ENCODE measurements around the gene FUT8.
"Not testable (repeated sequence)": the region's sequence is repeated elsewhere in the genome, so short reads cannot be mapped to it uniquely, and the experiment has no call there.

Gene FUT8

DNA sequence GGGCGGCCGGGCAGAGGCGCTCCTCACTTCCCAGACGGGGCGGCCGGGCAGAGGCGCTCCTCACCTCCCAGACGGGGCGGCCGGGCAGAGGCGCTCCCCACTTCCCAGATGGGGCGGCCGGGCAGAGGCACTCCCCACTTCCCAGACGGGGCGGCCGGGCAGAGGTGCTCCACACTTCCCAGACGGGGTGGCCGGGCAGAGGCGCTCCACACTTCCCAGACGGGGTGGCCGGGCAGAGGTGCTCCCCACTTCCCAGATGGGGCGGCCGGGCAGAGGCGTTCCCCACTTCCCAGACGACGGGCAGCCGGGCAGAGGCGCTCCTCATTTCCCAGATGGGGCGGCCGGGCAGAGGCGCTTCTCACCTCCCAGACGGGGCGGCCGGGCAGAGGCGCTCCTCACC is 304.3 kb downstream of the FUT8 start:
- DNase-seq (ENCODE audit: low read depth in 2 of 2) = not testable (repeated sequence)

DNA sequence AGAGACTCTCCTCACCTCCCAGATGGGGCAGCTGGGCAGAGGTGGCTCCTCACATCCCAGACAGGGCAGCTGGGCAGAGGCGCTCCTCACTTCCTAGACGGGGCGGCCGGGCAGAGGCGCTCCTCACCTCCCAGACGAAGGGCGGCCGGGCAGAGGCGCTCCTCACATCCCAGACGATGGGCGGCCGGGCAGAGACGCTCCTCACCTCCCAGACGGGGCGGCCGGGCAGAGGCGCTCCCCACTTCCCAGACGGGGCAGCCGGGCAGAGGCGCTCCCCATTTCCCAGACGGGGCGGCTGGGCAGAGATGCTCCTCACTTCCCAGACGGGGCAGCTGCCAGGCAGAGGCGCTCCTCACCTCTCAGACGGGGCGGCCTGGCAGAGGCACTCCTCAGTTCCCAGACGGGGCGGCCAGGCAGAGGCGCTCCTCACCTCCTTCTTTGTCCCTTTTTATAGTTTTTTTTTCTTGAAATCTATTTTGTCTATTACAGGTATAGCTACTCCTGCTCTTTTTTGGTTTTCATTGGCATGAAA is 304.9 kb downstream of the FUT8 start:
- DNase-seq (ENCODE audit: low read depth in 2 of 2) = not testable (repeated sequence)

DNA sequence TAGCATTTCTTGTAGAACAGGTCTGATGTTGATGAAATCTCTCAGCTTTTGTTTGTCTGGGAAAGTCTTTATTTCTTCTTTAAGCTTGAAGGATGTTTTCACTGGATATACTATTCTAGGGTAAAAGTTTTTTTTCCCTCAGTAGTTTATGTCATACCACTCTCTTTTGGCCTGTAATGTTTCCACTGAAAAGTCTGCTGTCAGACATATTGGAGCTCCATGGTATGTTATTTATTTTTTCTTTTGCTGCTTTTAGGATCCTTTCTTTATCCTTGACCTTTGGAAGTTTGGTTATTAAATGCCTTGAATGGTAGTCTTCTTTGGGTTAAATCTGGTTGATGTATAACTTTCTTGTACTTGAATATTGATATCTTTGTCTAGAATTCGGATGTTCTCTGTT is 306.1 kb downstream of the FUT8 start:
- no peak for DNase-seq (ENCODE audit: low read depth in 2 of 2)

DNA sequence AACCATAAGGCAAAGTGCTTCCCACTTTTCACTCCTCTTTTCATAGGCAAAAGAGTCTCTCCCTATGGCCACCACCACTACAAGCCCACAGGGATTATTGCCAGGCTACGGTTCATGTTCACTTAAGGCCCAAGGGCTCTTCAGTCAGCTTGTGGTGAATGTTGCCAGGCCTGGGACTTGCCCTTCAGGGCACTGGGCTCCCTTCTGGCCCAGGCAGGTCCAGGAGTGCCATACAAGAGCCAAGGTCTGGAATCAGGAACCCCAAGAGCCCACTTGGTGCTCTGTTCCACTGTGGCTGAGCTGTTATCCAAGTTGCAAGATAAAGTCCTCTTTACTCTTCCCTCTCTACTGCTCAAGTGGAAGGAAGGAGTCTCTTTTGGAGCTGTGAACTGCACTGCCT is 307.6 kb downstream of the FUT8 start:
- DNase-seq (ENCODE audit: low read depth in 2 of 2) = no peak

DNA sequence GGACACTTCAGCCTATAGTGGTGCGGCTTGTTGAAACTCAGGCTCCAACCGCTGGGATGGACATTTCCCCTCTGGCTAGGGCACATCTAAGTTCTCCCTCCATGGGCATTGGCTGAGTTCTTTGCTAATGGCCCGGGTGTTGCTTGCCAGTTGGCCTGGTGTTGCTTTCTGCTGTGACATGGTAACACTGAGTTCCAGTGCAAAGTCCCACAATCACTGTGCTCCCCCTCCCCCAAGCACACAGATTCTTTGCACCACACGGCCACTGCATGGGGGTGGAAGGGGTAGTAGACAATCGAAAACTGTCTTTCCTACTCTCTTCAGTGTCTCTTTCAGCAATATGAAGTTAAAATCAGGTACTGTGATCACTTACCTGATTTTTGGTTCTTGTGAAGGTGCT is 308.2 kb downstream of the FUT8 start:
- no peak for DNase-seq (ENCODE audit: low read depth in 2 of 2)

DNA sequence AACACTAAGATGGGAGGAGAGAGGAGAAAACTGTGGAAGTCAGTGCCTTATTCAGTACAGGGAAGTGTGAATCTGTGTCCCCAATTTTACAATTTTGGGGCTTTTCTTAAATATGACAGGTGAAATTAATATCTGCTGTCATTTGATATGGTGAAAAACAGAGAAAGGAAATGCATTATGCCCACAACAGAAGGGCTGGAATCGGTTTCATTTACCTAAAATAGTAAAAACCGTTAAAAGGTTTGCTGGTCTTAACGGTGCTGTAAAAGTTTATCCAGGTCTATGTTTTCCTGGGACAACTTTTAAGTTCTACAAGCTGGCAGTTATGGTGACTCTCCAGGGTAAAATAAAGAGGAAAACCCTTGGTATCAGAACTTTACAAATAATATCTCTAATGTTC is 310.8 kb downstream of the FUT8 start:
- DNase-seq (ENCODE audit: low read depth in 2 of 2) = no peak

DNA sequence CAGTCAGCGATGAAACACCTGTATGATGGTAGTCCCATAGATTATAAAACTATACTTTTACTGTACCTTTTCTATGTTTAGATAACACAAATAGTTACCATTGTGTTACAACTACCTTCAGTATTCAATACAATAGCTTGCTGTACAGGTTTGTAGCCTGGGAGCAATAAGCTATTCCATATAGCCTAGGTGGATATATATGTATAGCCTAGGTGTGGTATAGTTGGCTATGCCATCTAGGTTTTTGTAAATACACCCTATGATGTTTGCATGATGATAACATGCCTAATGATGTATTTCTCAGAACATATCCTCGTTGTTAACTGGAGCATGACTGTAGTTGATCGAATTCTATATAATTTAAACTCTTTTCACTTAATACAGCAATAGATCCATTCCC is 316.1 kb downstream of the FUT8 start:
- DNase-seq (ENCODE audit: low read depth in 2 of 2) = no peak

DNA sequence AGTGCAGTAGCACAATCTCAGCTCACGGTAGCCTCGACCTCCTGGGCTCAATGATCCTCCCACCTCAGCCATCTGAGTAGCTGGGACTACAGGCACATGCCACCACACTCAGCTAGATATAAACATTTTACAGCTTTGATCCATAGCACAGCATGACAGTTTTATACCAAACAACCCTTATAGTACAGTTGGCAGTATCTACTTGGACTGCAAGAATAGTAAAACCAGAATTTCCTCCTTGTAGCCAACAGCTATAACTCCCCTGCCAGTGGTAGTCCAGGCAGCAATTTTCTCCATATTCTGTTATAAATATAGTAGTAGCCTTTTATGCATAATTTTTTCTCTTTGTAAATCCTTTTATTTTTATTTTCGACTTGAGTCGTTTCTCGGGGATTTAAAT is 317.0 kb downstream of the FUT8 start:
- no peak for DNase-seq (ENCODE audit: low read depth in 2 of 2)

DNA sequence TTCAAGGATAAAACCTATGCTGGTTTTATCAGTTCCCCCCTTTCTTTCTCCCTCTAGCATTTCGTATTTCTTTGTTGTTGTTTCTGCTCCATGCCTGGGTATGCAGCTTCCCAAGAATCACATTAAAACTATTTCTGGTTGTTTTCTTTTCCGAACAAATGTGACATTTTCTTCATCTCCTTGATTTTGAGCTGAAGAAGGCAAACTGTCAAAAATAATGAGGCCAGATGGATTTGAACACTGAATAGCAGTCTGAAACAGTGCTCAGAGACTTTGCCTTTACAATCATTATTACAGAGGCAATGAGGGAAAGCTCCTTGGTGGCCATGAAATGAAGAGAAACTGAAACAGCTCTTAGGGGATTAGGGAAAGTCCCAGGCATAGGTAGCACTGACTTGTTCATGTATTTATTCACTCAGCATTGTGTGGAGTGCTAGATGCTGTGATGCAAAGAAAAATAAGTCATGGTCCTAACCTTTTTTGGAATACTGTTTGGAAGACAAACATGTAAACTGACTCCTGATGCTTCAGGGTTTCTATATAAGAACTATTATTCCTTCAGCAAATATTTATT is 319.5 kb downstream of the FUT8 start:
- DNase-seq (ENCODE audit: low read depth in 2 of 2) = no peak

DNA sequence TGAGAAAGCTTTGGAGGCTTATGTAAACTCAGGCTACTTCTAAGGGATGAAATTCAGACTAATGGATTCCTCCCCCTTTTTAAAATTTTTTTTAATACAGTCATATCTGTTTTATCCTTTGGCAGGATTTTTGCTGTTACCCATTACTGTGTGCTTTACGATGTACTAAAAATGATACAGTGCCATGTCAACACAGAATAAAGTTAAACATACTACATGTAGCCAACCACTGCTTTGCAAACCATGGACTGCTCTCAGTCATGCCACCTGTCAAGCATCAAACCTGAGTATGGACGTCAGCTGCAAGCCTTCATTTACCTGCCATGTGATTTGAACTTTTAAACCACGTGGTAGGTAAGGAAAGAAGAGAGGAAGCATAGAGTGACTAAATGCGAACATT is 325.8 kb downstream of the FUT8 start:
- DNase-seq (ENCODE audit: low read depth in 2 of 2) = no peak

DNA sequence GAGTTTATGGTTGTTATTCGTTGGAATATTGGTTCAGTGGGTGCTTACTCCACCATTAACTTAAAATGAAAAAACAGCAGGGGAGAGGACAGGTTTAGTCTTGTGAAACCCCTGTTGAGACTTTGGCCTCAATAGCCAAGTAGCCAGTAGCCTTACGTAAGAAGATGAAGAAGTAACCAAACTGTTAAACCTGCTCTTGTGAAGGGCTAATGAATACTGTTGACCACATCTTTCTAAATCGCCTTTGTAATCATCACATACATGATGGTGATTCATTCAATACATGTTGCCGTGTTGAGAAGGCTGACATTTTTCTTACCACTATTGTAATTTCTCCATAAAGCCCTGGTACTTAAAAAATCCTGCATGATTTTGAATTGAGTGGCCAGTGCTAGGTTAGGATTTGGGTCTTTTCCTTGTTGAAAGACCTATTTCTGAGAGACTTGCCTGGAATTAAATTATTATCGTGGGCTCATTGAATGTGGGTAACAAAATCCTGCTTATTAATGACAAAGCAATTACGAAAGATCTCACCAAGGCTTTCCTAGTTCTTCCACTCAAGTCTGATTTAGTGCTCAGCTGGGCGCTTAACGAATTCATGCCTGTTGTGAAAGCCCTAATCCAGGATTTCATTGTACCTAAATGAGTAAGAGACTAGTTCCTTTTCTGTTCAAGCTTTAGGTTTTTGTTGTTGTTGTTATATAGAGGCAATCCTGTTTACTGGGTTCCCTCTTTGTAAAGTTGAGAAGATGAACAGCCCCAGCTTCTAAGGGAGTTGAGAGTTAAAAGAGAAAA is 333.1 kb downstream of the FUT8 start:
- no peak for DNase-seq (ENCODE audit: low read depth in 2 of 2)

DNA sequence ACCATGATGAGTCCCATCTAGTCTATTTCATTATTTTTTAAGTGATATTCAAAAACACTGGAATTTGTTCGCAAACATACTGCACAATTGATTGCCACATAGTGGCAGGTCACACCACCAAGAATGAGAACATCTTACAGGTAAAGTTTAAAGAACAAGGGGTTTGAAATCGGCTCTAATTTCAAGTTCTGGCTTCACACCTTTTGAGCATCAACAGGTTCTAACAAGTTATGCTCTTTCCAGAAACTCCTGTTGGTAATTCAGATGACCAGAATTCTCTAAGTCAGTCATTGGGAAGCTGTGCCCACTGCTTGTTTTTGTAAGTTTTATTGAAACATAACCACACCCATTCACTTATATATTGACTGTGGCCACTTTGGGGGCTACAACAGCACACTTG is 336.3 kb downstream of the FUT8 start:
- no peak for DNase-seq (ENCODE audit: low read depth in 2 of 2)

DNA sequence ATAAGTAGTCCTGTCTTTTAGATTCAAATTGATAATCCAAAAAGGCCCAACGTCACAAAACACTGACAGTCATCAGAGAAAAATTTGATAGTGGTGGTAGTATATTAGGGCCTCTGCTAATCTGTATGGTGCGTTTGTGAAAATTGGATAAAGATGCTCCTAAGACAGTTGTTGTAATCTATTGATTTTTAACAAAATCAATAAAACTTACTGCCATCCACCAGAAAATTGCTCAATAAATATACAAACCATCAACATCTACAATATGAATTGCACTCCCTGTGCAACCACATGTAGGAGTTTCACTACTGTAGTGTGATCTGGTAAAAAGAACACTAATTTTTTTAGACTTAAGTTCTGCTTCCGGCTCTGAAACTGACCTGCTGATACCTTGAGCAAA is 336.8 kb downstream of the FUT8 start:
- DNase-seq (ENCODE audit: low read depth in 2 of 2) = no peak

DNA sequence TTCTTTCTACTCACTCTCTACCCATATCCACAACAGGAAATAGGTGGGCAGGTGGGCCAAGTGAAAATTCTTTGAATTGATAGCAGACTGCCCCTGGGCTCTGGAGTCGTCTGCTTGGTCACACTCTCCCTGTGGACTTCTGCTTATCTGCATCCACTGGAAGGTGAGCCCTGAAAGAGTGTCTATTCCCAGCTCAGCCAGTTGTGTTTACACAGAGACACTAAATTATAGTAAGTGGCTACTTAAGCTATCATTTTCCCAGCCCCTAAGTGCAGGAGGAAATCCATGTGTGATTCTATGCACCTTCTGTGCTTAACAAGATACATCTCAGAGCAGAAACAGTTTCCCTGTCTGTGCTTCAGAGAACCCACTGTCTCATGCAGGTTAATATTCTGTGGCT is 338.4 kb downstream of the FUT8 start:
- DNase-seq (ENCODE audit: low read depth in 2 of 2) = no peak

DNA sequence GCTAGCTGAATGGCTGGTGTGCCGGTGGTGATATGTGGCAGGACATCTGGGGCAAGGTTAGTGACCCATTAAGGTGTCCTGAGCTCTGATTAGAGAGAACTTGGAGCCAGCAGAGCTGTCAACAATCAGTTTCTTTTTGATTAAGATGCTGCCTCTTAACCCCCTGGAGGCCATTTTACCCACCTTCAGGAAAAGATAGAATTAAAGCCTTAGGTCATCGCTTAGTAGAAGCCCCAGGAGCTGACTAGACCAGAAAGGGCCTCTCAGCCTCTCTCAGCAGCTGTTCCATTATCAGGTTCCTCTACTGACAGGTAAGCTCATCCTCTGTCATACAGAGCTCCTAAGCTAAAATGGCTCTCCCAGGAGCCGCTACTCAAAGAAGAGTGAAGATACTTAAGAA is 339.0 kb downstream of the FUT8 start:
- DNase-seq (ENCODE audit: low read depth in 2 of 2) = no peak

DNA sequence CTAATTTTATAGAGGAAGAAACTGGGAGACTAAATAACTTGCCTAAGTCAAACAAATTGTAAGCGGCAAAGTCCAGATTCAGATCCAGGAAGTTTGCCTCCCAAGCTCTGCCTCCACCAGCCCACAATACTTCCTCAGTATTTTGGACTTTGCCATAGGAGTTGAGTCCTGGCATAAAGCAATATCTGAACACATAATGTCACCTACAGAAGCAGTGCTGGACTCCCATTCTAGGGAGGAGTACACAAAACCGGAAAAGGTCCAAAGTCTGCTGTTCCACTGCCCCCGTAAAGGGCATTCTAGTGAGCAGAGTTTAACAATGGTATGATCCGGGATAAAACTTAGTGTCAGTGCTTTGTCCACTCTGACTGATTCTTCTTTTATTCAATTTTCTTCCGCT is 340.5 kb downstream of the FUT8 start:
- DNase-seq (ENCODE audit: low read depth in 2 of 2) = no peak

DNA sequence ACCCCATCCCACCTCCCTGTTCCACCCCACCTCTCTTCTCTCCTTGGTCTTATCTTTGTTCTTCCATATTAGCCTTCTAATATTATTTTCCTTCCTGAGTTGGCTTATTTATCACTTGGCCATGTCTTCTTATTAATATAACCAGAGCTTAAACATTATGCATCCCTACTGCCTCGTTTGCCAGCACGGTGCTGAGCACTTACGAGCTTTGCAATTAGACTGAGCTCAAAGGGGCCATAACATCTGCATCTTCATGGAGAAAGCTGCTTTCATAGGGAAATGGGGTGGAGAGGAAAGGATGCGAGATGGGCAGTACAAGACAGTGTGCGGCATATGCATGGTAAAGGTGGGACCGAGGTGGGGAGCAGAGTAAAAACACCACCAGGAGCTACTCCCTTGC is 342.8 kb downstream of the FUT8 start:
- no peak for DNase-seq (ENCODE audit: low read depth in 2 of 2)

DNA sequence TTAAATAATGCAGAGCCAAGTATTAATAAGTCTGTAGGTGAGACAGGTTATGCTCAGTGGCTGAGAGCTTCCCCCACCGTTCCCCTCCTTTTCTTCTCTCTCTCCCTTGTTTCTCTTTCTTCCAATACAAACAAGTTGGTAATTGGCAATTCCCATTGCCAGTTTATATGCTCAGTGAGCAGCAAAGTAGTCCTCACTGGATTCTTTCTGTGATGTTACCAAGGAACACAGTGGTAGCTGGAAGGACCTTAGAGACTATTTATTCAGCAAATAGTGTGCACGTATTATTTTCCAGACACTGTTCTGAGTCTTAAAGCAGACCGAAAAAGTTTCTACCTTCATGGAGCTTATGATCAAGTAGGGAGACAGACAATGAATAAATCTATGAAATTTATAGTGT is 344.4 kb downstream of the FUT8 start:
- no peak for DNase-seq (ENCODE audit: low read depth in 2 of 2)

DNA sequence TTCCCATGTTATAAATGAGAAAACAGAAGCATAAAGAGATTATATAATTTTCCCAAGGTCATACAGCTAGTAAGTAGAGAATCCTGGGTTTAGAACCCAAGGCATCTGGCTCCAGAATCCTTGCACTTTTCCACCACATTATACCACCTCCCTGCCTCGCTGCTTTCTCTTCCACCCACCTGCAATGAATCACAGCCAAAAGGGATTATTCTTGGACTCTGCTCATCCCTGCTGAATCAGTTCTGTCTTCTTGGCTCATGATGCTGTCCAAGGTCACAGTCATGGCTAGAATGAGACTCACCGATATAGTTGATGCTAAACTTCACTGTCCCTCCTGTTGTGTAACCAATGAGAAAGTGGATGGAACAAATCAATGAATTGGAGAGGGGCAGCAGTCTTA is 356.6 kb downstream of the FUT8 start:
- no peak for DNase-seq (ENCODE audit: low read depth in 2 of 2)

DNA sequence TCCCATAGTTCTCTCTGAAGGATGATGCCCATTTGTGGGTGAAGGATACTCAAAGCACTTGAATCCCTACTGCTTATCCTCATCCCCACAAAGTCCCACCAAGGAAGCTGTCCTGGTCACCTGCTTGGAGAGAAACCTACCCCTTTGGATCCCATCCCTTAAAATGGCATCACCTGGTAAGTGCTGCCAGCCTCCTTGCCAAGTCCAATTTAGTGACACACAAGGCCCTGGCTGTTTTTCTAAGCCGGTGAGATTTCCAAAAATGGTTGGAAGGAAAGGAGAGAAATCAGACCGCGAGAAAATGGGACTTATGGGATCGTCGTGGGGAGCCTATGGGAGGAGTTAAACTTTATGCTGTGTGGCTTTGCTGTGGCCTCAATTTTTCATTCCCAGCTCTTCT is 358.2 kb downstream of the FUT8 start:
- DNase-seq (ENCODE audit: low read depth in 2 of 2) = no peak

DNA sequence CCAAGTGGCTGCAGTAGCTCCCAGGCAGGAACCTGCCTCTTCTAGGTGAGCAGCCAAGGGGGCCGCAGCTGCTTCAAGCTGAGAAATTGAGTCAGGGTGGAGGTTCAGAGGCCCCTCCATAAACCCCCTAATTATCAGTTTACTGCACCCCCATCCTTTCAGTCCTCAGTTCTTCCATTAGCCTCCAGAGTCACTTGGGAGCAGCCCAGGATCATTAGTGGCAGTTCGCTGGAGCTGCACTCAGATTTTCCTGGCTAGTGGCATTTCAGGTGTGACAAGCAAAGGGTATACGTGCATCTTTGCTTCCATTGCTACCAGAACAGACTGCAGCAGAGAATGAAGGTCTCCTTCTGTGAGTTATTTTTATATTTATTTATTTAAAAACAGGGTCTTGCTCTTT is 358.7 kb downstream of the FUT8 start:
- no peak for DNase-seq (ENCODE audit: low read depth in 2 of 2)

DNA sequence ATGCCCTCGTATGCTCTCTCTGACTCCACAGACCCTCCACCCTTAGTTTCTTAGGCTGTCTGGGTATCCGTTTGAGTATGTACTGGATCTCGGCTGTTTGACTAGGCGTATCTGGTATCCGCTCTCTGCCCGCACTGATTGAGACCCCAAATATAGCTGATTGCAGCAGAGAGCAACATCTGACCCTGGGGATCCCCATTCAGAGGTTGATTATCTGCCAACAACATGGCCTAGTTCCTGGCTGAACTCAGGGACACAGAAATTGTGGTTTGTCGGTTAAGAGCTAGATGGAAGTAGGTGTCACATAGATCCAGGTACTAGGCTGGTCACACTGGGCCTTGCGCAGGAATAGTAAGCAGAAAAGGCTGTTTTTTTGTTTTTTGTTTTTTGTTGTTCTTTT is 359.9 kb downstream of the FUT8 start:
- DNase-seq (ENCODE audit: low read depth in 2 of 2) = no peak

DNA sequence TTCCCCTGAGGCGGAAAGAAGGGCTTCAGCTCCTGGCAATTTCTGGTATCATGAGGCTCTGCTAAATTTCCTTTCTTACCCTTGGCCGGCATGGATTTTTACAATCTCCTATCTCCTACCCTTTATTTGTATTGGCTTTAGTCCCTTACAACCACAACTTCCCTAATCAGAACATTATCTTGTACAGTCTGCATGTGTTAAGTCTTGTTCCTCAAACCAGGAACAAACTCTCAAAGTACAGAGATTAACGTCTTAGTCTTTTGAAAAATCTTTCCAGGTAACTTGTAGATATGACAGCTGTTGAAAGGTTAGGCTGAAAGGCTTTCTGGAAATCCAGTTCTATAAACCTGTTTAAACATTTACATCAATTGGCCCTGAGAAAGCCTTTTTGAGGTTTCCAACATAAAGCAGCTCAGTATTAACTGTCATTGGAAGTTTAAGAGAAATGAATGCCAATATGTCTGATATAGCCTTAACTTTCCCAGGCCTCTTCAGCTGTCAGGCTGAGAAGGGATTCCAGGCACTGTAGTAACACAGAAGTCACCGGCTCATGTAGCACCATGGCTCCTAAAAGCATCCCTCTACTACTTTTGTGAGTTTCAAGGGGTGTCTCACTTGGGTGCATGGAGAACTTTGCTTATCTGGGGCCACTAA is 360.5 kb downstream of the FUT8 start:
- DNase-seq (ENCODE audit: low read depth in 2 of 2) = no peak

Data from stimulated activated CD4-positive, alpha-beta T cell treated with anti-CD3 and anti-CD28 coated beads, Interleukin-1b, Interleukin-23, amount 100 ng/mL, for 1 hour (primary cell).